HG02885 (cell line): ENCODE data around the gene UNC119.
"Not testable (repeated sequence)": the region's sequence is repeated elsewhere in the genome, so short reads cannot be mapped to it uniquely, and the experiment has no call there.

Source experiments
- ATAC-seq: cut with Tn5 transposase; IDR thresholded peaks from one replicate; pipeline ENCODE4 v1.9.1; 2021; ENCODE audit warnings: mild to moderate bottlenecking; ENCODE audit not compliant: unreplicated experiment, poor library complexity

The UNC119 gene

DNA sequence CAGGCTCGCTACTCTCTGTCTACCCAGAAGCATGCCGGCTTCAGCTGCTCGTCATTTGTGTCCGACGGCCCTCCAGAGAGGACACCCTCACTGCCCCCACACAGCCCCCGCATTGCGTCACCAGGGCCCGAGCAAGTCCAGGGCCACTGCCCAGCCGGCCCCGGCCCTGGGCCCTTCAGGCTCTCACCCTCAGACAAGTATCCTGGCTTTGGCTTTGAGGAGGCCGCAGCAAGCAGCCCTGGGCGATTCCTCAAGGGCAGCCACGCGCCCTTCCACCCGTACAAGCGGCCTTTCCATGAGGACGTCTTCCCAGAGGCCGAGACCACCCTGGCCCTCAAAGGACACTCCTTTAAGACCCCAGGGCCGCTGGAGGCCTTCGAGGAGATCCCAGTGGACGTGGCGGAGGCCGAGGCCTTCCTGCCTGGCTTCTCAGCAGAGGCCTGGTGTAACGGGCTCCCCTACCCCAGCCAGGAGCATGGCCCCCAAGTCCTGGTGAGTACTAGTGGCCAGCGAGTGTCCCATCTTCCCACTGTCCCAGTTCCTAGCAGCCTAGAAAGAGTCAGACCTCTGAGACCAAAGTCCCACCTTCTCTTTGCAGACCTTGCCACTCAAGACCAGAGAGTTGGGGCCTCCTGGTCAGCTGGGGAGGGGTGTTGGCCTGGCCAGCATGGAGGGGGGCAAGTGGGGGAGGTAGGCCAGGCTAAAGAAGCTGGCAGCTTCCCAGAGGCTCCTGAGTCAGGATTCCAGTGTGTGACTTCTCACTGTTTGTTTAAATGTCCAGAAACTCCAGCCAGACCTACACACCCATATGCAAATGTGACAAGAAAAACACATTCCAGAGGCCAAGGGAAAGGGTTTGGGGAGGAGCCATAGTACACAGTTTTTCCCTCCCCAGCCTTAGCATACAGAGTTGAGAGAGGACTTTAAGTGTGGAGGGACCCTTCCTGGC, 27.7 kb downstream of the UNC119 start:
- ATAC-seq: no peak

DNA sequence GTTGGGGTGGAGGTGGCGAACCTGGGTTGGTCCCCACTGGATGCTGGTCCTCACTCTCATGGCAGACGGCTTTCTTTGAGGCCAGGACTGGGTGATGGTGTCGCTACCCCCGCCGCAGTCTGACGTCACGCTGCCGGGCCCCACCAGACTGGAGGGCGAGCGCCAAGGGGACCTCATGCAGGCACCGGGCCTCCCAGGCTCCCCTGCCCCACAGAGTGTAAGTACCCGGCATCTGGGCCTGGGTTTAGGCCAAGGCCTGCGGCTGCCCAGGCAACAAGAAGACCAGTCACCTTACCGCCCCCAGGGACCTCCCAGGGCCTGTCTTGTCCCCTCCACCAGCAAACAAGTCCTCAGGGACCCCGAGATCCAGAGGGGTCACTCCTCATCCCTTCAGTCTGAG, 28.5 kb downstream of the UNC119 start:
- no peak for ATAC-seq

DNA sequence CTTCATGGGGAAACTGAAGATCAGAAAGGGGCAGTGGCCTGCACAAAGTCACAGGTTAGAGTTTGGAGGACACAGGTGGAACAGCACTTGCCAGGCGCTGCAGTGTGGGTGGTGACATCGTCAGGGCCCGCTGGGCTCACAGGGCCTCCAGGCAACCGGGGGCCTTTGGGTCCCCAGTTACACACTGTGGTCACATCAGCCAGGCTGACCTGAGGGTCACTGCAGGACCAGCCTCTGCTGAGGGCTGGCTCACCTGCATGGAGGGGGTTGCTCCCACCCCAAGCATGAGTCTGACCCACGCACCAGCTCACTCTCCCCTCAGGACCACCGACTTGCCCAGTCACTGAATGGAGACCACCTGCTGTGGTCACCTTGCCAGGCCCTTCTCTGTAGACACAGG, 29.2 kb downstream of the UNC119 start:
- no peak for ATAC-seq

DNA sequence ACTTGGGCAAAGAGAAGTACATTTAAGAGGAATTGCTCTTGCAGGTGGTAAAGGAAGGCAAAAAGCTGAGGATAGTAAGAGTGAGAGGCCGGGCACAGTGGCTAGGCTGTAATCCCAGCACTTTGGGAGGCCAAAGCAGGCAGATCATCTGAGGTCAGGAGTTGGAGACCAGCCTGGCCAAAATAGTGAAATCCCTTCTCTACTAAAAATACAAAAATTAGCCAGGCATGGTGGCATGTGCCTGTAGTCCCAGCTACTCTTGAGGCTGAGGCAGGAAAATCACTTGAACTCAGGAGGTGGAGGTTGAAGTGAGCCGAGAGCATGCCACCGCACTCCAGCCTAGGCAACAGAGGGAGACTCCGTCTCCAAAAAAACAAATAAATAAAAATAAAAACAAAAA, 30.1 kb downstream of the UNC119 start:
- not testable (repeated sequence) for ATAC-seq

DNA sequence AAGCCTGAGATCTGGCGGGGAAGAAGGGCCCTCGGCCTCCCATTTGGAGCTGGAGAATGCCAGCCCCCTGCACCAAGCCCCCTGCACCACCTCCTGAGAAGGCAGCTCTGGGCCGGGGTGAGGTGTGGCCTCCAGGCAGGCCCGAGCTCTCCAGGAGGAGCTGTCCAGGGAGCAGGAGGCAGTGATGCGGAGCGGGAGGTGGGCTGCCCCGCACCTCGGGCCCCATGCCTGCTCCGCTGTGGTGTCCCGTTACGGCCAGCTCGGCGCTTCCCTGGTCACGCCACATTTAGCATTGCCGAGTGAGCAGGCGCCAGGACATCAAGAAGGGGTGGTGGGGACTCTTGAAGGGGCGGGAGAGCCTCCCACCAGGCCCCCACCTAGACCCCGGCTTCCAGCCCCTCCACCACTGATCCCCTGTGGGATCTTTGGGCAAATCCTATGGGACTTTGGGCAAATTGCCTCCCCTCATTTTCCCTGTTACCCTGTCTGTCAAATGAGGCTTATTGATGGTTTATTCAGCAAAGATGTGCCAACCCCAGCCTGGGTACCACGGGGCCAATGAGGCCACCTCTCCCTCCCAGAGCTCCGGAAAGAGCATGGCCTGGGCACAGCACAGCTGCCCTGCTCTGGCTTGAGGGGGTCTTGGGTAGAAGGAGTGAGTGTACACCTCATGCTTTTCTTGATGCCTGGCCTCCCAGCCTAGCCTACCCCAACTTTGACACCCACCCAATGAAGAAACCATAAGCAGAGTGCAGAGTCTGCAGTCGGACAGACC, 30.9 kb downstream of the UNC119 start:
- no peak for ATAC-seq

DNA sequence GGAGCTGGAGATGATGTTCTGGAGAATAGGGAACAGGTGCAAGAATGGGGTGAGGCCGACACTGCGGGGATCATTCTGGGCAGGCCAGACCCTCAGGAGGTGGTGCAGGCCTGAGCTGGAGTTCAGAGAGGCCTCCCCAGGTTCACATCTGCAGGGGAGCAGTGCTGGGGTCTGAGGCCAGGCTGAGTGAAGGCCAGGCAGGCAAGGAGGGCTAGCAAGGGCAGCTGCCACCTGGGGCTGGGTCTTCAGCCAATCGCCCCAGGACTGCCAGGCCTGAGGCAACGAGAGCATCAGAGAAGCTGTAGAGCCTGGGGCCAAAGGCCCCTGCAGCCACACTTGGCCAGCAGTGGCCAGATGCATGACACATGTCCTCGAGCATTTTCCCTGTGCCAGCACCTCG, 31.7 kb downstream of the UNC119 start:
- no peak for ATAC-seq

DNA sequence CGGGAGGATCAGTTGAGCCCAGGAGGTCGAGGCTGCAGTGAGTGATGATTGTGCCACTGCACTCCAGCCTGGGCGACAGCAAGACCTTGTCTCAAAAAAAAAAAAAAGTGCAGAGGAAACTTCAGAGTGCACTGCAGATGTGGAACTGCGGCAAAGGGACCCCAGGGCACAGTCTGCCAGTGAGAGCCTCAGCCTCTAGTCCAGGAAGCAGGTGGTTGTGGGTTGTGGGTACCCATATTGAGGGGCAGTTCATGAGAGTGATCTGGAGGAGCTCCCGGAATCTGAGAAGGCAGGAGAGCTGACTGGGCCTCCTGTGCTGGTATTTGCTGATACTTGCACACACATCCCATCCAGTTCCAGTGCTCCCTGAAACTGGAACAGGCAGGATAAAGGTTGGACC, 33.2 kb downstream of the UNC119 start:
- ATAC-seq: no peak

DNA sequence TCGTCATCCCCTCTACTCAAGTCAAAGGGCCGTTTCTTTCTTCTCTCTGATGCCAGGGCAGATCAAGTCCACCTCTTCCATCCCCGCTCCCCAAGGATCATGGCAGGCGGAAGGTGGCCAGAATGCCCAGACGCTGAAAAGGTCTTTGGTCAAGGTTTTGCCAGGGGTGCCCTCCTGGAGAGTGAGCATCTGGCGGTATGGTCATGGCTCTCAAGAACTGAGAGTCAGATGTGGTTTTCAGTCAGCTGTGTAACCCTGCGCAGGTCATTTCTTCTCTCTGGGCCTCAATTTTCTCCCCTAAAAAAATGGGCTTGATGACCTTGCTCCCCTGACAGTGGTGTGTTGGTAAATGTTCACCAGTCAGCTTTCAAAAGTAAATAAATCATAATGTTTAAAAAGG, 33.8 kb downstream of the UNC119 start:
- no peak for ATAC-seq

DNA sequence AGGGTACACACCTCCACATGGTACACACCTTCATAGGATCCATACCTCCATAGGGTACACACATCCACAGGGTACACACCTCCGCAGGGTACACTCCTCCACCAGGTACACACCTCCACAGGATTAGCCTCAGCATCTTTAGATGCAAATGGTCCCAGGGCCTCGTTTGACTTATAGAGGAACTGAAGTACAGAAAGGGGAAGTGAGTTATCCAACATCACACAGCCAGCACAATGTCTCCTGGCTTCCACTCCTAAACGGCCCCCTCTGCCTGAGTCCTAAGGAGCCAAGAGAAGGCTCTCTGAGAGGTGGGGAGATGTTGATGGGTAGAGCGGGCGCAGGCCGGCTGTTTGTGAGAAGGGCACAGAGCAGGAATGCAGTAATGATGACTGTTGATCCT, 34.3 kb downstream of the UNC119 start:
- no peak for ATAC-seq

DNA sequence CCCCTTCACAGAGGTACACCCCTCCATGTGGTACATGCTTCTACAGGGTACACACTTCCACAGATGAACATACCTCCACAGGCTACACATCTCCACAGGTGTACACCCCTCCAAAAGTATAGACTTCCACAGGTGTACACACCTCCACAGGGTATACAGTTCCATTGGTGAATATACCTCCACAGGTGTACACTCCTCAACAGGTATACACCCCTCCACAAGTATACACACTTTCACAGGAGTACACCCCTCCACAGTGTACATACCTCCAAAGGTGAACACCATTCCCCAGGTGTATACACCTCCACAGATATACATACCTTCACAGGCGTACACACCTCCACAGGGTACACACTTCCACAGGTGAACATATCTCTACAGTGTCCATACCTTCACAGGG, 36.9 kb downstream of the UNC119 start:
- no peak for ATAC-seq

DNA sequence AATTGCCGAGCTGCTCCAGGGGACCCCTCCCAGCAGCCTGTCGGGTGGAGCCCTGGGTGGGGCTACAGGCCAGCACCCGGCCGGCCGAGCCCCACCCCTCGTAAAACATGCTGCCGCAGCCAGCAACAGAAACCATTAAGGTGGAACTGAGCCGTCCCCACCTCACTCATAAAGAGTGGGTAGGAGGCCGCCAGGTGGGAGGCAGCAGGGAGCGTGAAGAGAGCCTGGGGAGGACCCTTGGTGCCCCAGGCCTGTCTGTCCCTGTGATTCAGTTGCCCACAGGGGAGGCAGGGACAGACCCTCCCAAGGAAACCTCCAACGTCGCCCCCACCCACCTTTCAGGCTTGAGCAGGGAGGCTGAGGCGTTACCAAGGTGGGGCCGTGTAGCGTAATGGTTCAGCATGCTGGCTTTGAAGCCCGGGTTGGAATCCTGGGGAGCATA, 37.8 kb downstream of the UNC119 start:
- ATAC-seq: no peak

DNA sequence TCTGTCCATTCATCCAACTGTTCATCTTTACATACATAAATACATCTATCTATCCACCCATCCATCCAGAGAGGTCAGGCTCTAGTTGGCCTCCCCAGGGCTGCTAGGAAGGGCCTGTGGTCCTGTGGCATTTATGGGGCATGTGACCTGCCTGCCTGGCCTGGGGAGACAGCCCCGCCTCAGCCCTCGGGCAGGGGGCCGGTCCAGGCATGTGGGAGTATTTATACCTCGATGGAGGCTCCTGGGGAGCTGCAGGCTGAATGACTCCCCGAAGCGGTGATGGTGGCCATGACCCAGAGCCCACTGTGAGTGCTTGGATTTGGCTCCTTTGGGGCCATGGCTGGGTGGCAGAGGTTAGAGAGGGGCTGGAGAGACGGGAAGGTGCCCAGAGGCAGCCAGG, 38.9 kb downstream of the UNC119 start:
- ATAC-seq: no peak

DNA sequence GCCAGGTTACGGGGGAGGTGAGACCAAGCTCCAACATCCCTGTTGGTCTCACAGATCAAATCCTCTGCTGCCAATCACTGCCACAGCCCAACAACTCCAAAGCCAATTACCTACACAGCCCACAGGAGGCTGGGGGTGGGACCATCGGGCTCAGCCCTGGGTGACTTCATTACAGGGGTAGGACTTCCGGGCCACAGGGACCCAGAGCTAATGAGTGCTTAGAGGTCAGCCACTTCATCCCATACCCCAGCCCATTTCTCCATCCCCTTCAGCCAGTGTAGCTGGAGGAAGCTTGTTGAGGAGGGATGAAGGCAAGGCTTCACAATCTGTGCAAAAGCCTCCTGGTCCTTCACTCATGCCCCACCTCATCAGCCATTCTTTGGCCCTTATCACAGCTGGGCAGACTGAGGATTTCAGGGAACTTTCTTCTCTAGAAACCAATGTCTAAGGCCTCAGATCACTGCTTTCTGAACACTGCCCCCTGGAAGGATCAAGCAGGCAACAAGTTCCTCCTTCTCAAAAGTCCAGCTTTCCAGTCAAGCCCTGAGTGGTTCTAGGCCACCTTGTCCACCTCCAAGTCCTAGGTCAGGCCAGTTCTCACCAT, 40.5 kb downstream of the UNC119 start:
- no peak for ATAC-seq

DNA sequence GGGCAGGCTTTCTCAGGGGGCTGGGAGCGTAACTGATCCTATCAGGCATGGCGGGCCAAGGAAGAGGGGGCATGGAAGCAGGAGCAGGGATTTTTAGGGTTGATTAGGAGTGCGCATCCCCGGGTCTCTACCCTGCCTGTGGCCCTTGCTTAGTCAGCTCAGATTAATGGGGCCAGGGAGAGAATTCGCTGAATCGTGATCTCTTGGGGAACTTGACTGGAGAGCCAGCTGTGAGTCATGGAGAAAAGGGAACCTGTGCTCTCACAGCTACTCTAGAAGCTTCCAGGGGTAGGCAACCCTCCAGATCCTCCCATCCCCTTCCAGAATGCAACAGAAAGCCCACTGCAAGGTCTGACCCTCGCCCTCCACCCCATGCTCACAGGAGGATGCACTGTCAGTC, 42.6 kb downstream of the UNC119 start:
- ATAC-seq: no peak

DNA sequence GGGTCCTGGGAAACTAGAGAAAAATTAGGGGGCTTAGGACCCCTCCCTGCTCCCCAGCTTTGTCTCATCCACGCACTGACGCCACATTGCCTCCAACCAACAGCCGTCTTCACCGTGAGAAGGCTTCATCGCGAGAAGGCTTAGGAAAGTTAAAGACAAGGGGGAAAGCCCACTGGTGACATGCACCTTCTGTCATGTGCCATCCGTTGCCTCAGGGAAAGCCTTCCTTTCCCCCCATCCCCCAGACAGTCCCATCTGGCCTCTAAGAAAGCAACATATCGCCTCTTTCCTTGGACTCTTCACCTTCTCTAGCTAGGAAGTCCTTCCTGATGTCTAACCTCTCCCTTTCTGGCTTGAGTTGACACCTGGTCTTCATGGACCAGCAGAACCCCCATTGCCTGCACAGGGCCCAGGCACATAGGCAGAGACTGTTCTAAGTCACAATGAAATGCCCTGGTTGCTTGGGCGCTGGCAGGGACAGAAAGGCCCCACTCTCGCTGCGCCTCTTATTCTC, 44.2 kb downstream of the UNC119 start:
- ATAC-seq: no peak

DNA sequence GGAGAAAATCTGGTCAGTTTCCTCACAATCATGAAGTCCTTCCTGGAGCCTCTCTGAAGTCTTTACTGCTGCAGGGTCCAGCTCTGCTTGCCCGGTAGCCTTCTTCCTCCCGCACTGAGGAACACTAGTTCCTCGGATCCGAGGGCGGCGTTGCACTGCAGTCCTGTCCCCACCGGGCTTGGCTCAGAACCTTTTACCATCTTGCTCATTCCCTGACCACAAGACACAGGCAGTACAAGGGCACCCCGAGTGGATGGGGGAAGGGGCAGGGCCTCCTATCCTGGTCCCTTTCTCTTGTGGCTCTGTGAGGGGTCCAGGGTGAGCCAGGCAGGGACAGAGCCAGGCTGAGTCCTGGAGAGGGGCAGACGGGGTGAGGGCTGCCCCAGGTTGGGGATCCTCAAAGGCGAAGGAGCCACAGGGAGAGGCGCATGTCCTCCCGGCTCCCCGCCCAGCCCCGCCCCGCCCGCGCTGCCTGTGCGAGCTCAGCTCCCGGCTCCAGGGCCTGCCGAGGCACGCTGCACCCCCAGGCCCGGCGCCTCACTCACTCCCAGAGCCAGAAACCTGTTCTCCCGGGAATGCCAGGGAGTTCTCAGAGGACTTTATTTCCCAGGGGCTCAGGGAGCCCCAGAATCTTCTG, 44.7 kb downstream of the UNC119 start:
- ATAC-seq: no peak

DNA sequence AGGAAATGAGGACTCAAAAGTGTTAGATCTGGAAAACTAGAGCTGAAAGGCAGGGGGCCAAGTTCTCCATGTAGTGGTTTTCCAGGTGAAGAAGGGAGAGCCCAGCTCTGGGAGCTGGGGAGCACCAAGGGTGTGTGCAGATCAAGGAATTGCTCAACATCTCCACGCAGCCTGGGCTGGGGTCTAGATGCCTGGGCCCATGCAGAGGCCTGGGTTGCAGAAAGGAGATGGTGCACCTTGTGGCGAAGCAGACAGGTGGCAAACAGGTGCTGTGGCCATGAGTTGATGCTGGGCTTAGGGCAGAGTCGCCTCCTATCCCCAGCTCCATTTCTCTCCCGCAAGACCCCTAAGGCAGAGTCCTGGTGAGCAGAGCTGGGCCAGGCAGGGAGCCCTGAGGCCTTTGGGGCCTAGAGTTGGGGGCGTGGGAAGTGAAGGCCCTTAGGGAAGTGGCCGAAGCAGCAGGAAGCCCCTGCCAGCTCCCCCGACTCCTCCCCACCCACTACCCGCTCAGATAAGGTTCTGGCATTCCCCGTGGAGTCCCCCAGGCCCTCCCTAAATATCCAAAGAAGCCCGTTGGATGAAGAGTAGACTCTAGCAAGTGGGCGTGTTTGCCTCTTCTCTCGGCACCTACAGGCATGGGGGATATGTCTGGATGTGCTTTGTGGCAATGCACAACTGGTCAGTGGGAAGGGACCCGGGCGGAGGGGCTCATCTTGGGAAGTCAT, 45.5 kb downstream of the UNC119 start:
- no peak for ATAC-seq

DNA sequence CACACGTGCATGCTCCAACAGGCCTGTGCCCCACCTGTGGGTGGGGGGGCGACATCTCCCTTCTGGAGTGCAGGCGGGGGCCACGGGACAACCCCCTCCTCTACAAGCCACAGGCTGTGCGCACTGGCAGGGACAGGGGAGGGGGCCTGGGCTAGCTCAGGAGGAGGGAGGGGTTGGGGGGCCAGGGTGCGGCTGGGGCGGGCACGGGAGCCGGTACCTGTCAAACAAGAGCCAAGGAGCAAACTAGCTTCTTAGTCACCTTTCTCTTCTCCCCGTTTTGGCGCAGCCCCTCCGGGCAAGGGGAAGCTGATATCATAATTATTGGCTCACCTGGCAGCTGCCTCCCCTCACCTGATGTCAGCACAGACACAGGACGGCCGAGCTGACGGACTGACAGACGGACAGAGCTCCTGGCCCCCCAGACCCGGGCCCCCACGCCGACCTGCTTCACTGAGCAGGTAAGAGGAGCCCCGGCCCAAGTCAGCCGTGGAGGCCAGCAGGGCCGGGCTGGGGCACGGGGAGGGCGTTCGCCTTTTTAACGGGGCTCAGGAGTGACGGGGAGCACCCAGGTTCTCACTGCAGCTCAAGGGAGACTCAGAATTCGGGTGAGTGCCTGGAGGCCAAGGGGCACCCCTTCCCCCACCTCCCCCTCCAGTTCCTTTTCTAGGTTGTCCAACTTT, 46.3 kb downstream of the UNC119 start, which contains the start of gene FOXN1:
FOXN1 (plus strand) TSS at position 363 of the 680 bp plus-strand sequence. CDS start 17,622 bp downstream, outside the sequence.
- ATAC-seq: no peak

DNA sequence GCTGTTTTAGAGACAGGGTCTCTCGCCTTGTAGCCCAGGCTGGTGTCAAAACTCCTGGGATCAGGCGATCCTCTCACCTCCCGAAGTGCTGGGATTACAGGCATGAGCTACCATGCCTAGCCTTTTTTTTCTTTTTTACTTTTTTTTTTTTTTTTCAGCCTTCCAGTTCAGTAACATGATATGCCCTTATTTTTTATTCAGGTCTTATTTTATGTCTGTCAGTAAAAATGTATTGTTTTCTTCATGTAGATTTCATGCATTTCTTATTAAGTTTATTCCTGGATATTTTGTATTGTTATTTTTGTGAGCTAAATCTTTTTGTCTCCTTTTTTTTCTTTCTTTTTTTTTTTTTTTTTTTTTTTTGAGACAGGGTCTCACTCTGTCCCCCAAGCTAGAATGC, 49.0 kb downstream of the UNC119 start:
- no peak for ATAC-seq
